IMR-90 (cell line): ENCODE data around the gene TYSND1. TPM values are rescaled to one million over a fixed set of nuclear protein-coding genes. Genes with fewer than 3 reads are reported as not detected.

Experiments
- ATAC-seq: fragments of 200-7000 bp; cut with Tn5 transposase; 2 replicates; pipeline ENCODE4 v1.9.1; 2020; ENCODE audit warnings: low read depth, mild to moderate bottlenecking, moderate library complexity
- BruUV-seq: library from RNA; stranded (reverse); fragments of 400-500 nt; replicated peaks from 2 replicates; lab custom pipeline; 2021; lab: Mats Ljungman, UMichigan
- CTCF ChIA-PET: fragments of 300-600 bp; formaldehyde crosslinking; extraction: SDS; loops from one replicate; lab custom pipeline; 2021; ENCODE audit warnings: antibody characterized with exemption; lab: Yijun Ruan, JAX
- POLR2A ChIA-PET: fragments of 300-600 bp; sonication (Branson Sonifier 250); formaldehyde crosslinking; loops from one replicate; lab custom pipeline; 2022; ENCODE audit warnings: antibody characterized with exemption; ENCODE audit not compliant: unreplicated experiment; lab: Charles Lee
- DNase-seq: peaks from one replicate; pipeline ENCODE4 v3.0.0; 2013
- H2AFZ ChIP-seq: replicated peaks from 2 replicates; pipeline ENCODE3; 2013; ENCODE audit warnings: low read length, mild to moderate bottlenecking; ENCODE audit not compliant: poor library complexity
- H2AK5ac ChIP-seq: 2 replicates; pipeline ENCODE4 v1.6.1; 2013; ENCODE audit warnings: low read depth, low read length, inconsistent platforms
- H2AK9ac ChIP-seq: replicated peaks from 2 replicates; pipeline ENCODE3; 2013; ENCODE audit warnings: mild to moderate bottlenecking, low read depth, low read length, moderate library complexity; ENCODE audit not compliant: poor library complexity
- H2BK120ac ChIP-seq: 2 replicates; pipeline ENCODE4 v1.6.1; 2013; ENCODE audit warnings: low read depth, low read length, inconsistent platforms
- H2BK15ac ChIP-seq: 3 replicates; pipeline ENCODE4 v1.6.1; 2013; ENCODE audit warnings: low read depth, low read length, inconsistent platforms
- H2BK20ac ChIP-seq: 2 replicates; pipeline ENCODE4 v1.6.1; 2013; ENCODE audit warnings: low read depth, mild to moderate bottlenecking, inconsistent platforms, low read length, moderate library complexity
- H2BK5ac ChIP-seq: 2 replicates; pipeline ENCODE4 v1.6.1; 2013; ENCODE audit warnings: mild to moderate bottlenecking, low read depth, low read length, inconsistent platforms; ENCODE audit not compliant: poor library complexity, severe bottlenecking
- H3K14ac ChIP-seq: replicated peaks from 2 replicates; pipeline ENCODE4 v1.6.1; 2013; ENCODE audit warnings: low read depth, low read length, inconsistent platforms
- H3K18ac ChIP-seq: 2 replicates; pipeline ENCODE4 v1.6.1; 2013; ENCODE audit warnings: low read depth, low read length, control low read depth
- H3K23ac ChIP-seq: 2 replicates; pipeline ENCODE4 v1.6.1; 2013; ENCODE audit warnings: low read depth, low read length, inconsistent platforms
- H3K27ac ChIP-seq: 2 replicates; pipeline ENCODE4 v1.5.1; 2013; ENCODE audit warnings: mild to moderate bottlenecking, control low read depth, low read length; ENCODE audit not compliant: insufficient read depth
- H3K27me3 ChIP-seq: 2 replicates; pipeline ENCODE4 v1.6.1; 2013; ENCODE audit warnings: low read length; ENCODE audit not compliant: control insufficient read depth, insufficient read depth
- H3K36me3 ChIP-seq: 2 replicates; pipeline ENCODE4 v1.6.1; 2013; ENCODE audit warnings: low read length, mixed read lengths; ENCODE audit not compliant: control insufficient read depth, insufficient read depth
- H3K4ac ChIP-seq: 2 replicates; pipeline ENCODE4 v1.6.1; 2013; ENCODE audit warnings: low read depth, low read length, inconsistent platforms
- H3K4me1 ChIP-seq: 2 replicates; pipeline ENCODE4 v1.6.1; 2013; ENCODE audit warnings: low read length, mixed read lengths; ENCODE audit not compliant: control insufficient read depth, insufficient read depth
- H3K4me2 ChIP-seq: 2 replicates; pipeline ENCODE4 v1.6.1; 2013; ENCODE audit warnings: low read depth, mild to moderate bottlenecking, control low read depth, low read length, moderate library complexity
- H3K4me3 ChIP-seq: 2 replicates; pipeline ENCODE4 v1.5.1; 2013; ENCODE audit warnings: low read depth, mild to moderate bottlenecking, control low read depth, low read length, moderate library complexity; ENCODE audit not compliant: insufficient read depth
- H3K56ac ChIP-seq: 2 replicates; pipeline ENCODE4 v1.6.1; 2013; ENCODE audit warnings: low read length, inconsistent platforms; ENCODE audit not compliant: insufficient read depth; ENCODE audit errors: extremely low read depth
- H3K79me1 ChIP-seq, 2 experiments: 2 replicates each; pipeline ENCODE4 v1.6.1; 2013; ENCODE audit warnings: low read length in 2 of 2, inconsistent platforms in 1 of 2, low read depth in 1 of 2
- H3K9ac ChIP-seq: 2 replicates; pipeline ENCODE4 v1.6.1; 2013; ENCODE audit warnings: low read depth, low read length, control low read depth
- H3K9me1 ChIP-seq: 2 replicates; pipeline ENCODE4 v1.6.1; 2013; ENCODE audit warnings: low read length, inconsistent platforms; ENCODE audit not compliant: insufficient read depth
- H3K9me3 ChIP-seq: 2 replicates; pipeline ENCODE4 v1.6.1; 2013; ENCODE audit warnings: low read length; ENCODE audit not compliant: control insufficient read depth, insufficient read depth
- H4K20me1 ChIP-seq: 2 replicates; pipeline ENCODE4 v1.6.1; 2013; ENCODE audit warnings: low read length, inconsistent platforms; ENCODE audit not compliant: insufficient read depth
- H4K5ac ChIP-seq: 2 replicates; pipeline ENCODE4 v1.6.1; 2013; ENCODE audit warnings: mild to moderate bottlenecking, low read depth, low read length, control low read depth
- H4K8ac ChIP-seq, 2 experiments: 2 replicates each; pipeline ENCODE4 v1.6.1; 2013; ENCODE audit warnings: low read depth in 2 of 2, low read length in 2 of 2, control low read depth in 1 of 2, inconsistent platforms in 1 of 2
- H4K91ac ChIP-seq: 2 replicates; pipeline ENCODE4 v1.6.1; 2013; ENCODE audit warnings: low read depth, low read length, inconsistent platforms; ENCODE audit not compliant: insufficient read depth
- CHD1 ChIP-seq: IDR thresholded peaks from 2 replicates; pipeline ENCODE4 v1.6.1; 2012; ENCODE audit warnings: low read depth, low read length, improper control_type of control experiment
- USF2 ChIP-seq: fragments of 150-350 bp; IDR thresholded peaks from 2 replicates; pipeline ENCODE4 v1.6.1; 2017; ENCODE audit warnings: mild to moderate bottlenecking, antibody characterized with exemption, low read length, low read depth
- whole genome bisulfite sequencing, 2 experiments: methylation state at CpG; one replicate each; pipeline versions ENCODE4 v1.1.5 to v1.1.7; 2013; ENCODE audit warnings: missing lambda C conversion rate in 2 of 2; ENCODE audit not compliant: insufficient read length in 1 of 2; ENCODE audit errors: extremely low coverage in 2 of 2; 5-methylcytosine and 5-hydroxymethylcytosine counted together
- dilution Hi-C: fragments of 300-500 bp; cut with HindIII; formaldehyde crosslinking; loops from one replicate; pipeline ENCODE4 v1.14.3; 2018; ENCODE audit warnings: low sequenced_read_pairs; ENCODE audit not compliant: unreplicated experiment
- in situ Hi-C: fragments of 300-500 bp; cut with MboI; formaldehyde crosslinking; loops from 3 replicates; pipeline ENCODE4 v1.14.3; 2019; ENCODE audit warnings: low sequenced_read_pairs, inconsistent platforms, mixed read lengths
- intact Hi-C: fragments of 100-400 bp; cut with micrococcal nuclease; formaldehyde crosslinking; loops from 2 replicates; pipeline ENCODE4 v1.10.0; 2022
- polyA plus RNA-seq, 3 experiments: library from polyadenylated mRNA; depleted of rRNA; stranded (reverse); fragments of >200 nt; gene quantifications; 2 replicates each; pipeline ENCODE4 v1.2.3, GENCODE V29; 2012; ENCODE audit warnings: low replicate concordance in 1 of 3
- total RNA-seq: library from RNA; depleted of rRNA; stranded (reverse); fragments of >200 nt; gene quantifications from 2 replicates; pipeline ENCODE4 v1.2.3, GENCODE V29; 2012
- TF ChIP-seq, protein P1 (sequence below): conservative IDR thresholded peaks from 2 replicates; pipeline ENCODE4 v1.5.1; 2012; ENCODE audit warnings: mild to moderate bottlenecking, low read depth, low read length, improper control_type of control experiment

The TYSND1 gene
- total and polyA plus RNA-seq, 2 of the 4 experiments (the other 2 are of a cell fraction) = 2.9 to 4.1 TPM

DNA sequence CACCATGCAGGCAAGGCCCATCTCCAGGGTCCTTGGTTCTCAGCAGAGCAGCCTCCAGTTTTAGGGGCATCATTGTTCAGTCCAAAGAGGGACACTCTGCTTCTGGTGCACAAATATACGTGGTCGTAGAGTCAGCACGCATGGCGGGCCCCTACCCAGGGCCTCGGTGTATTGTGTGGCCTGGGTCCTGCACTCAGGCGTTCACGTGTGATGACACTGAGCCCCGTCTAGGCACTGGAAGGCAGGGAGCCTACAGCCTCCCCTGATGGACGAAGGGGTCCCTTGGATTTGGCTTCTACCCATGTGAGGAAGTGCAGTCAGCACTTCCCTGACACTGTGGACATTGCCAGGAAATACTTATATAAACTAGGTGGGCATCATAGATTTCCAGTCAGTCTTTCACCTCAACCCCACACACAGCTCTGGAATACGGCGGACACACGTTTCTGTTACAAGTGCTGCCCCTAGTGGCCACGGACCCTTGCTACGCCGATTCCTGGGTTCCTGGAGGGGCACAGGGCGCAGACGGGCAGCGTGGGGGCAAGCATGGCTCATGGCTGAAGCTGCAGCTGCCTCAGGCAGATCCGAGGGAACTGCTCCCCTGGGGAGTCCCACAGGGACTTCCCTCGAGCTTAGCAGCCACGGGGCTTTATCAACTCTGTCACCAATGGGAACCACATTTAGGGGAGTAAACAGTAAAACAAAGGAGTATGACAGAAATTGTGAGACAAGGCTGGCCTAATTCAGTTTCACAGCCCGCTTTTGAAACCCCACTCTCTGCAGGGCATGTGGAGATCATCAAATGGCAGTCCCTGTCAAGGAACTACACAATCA lies 39.3 kb downstream of the TYSND1 start:
- Histone ChIP-seq H3K14ac (no peak overlapping the region), H3K9me3 (no peaks in the 10 kb centered on the region), H4K5ac (no peak overlapping the region), H3K4me2 (no peak overlapping the region), H3K27me3 (no peaks in the 10 kb centered on the region), H2BK5ac (no peak overlapping the region), H3K23ac (no peak overlapping the region), H2AK9ac (no peak overlapping the region), H2BK15ac (no peak overlapping the region), H4K91ac (no peak overlapping the region), H2BK20ac (no peak overlapping the region), H4K20me1 (no peaks in the 10 kb centered on the region), H2AK5ac (no peak overlapping the region), H3K9ac (no peak overlapping the region), H3K79me1 (no peaks in the 10 kb centered on the region), H3K56ac (no peak overlapping the region), H3K4me3 (no peak overlapping the region), H3K4me1 (no peaks in the 10 kb centered on the region), H3K4ac (no peak overlapping the region), H3K18ac (no peak overlapping the region), H4K8ac (no peak overlapping the region), H2AFZ (peak overlapping the region; percentile 34), H3K9me1 (no peaks in the 10 kb centered on the region; the same call in 1 of the 2 replicates), H3K36me3 (peaks cover 17% of the 10 kb centered on the region), H3K27ac (no peak overlapping the region), H2BK120ac (no peak overlapping the region)
- POLR2A ChIA-PET = no interaction called here
- CTCF ChIA-PET = interaction anchor here (0.7 kb wide), 1 partner anchor 19 kb away, joined by 3 read pairs; no protein-coding TSS in a partner anchor
- in situ Hi-C loops (no loop called here), dilution Hi-C loops (no loop called here), intact Hi-C loops (no loop called here)
- TF ChIP-seq, protein P1, sequence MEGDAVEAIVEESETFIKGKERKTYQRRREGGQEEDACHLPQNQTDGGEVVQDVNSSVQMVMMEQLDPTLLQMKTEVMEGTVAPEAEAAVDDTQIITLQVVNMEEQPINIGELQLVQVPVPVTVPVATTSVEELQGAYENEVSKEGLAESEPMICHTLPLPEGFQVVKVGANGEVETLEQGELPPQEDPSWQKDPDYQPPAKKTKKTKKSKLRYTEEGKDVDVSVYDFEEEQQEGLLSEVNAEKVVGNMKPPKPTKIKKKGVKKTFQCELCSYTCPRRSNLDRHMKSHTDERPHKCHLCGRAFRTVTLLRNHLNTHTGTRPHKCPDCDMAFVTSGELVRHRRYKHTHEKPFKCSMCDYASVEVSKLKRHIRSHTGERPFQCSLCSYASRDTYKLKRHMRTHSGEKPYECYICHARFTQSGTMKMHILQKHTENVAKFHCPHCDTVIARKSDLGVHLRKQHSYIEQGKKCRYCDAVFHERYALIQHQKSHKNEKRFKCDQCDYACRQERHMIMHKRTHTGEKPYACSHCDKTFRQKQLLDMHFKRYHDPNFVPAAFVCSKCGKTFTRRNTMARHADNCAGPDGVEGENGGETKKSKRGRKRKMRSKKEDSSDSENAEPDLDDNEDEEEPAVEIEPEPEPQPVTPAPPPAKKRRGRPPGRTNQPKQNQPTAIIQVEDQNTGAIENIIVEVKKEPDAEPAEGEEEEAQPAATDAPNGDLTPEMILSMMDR = peak; percentile 24; the same call in 1 of the 2 replicates
- no peak for TF ChIP-seq USF2
- no peak for TF ChIP-seq CHD1
- 81% methylated on average over 12 of the region's 22 CpGs; no CpG with 5 or more reads in 1 of the 2 experiments for WGBS, 2 experiments
- DNase-seq (no peak), ATAC-seq (0 out of 2 replicates have a peak, but pooled peaks have one; percentile 24)
- BruUV-seq = no TSS peak
